ENCODE measurements around the gene KDF1. TPM values are rescaled to one million over a fixed set of nuclear protein-coding genes. Genes with fewer than 3 reads are reported as not detected.

The KDF1 gene
- under 1 TPM; 0.18 to 0.27 TPM for total RNA-seq

GRCh38 chr1:26959722-26960624, at the start of gene KDF1:
TSS of gene KDF1 (minus strand) at chr1:26960468. CDS start at chr1:26952380, 8,088 bp downstream.
- Mint-ChIP-seq H3K27ac (no peak within 1 kb of the TSS), H3K4me1 (ENCODE audit: low read depth) (peaks cover 3% of the 10 kb centered on the region), H3K4me3 (peak within 1 kb of the TSS; percentile 70), H3K36me3 (ENCODE audit: low read depth) (no peaks in the 10 kb centered on the region), H3K27me3 (peaks cover 25% of the 10 kb centered on the region), H3K9me3 (no peaks in the 10 kb centered on the region)
- peak; percentile 37 for DNase-seq
- ChIA-PET POLR2A (interaction anchor here (1.2 to 1.5 kb wide), 3 partner anchors 9 to 29 kb away, joined by 3 read pairs; no protein-coding TSS in a partner anchor), CTCF (interaction anchor here (0.7 to 2.0 kb wide), 7 partner anchors 9 to 86 kb away, joined by 3 to 9 read pairs (median 3); no protein-coding TSS in a partner anchor)
- intact Hi-C loops (cut with micrococcal nuclease), result no loop called here
- TF ChIP-seq, protein P1, sequence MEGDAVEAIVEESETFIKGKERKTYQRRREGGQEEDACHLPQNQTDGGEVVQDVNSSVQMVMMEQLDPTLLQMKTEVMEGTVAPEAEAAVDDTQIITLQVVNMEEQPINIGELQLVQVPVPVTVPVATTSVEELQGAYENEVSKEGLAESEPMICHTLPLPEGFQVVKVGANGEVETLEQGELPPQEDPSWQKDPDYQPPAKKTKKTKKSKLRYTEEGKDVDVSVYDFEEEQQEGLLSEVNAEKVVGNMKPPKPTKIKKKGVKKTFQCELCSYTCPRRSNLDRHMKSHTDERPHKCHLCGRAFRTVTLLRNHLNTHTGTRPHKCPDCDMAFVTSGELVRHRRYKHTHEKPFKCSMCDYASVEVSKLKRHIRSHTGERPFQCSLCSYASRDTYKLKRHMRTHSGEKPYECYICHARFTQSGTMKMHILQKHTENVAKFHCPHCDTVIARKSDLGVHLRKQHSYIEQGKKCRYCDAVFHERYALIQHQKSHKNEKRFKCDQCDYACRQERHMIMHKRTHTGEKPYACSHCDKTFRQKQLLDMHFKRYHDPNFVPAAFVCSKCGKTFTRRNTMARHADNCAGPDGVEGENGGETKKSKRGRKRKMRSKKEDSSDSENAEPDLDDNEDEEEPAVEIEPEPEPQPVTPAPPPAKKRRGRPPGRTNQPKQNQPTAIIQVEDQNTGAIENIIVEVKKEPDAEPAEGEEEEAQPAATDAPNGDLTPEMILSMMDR (IDR thresholded peaks at IDR 0.05), result peak; percentile 15
- peak; percentile 77 for ATAC-seq

- H3K9me3 Mint-ChIP-seq, result no peaks in the 10 kb centered on the region
- ATAC-seq (no peak), DNase-seq (no peak)
- ChIA-PET CTCF (interaction anchor here (1.0 to 8.6 kb wide), 2 partner anchors 10 to 14 kb away, joined by 3 to 53 read pairs; no protein-coding TSS in a partner anchor), POLR2A (interaction anchor here (0.6 to 1.4 kb wide), 2 partner anchors 9 to 273 kb away, joined by 3 to 4 read pairs; no protein-coding TSS in a partner anchor)
- no peaks in the 10 kb centered on the region for H3K36me3 Mint-ChIP-seq (ENCODE audit: low read depth)
- TF ChIP-seq, protein P1 (IDR thresholded peaks at IDR 0.05), result no peak
- H3K27ac Mint-ChIP-seq, result no peak overlapping the region
- H3K4me1 Mint-ChIP-seq (ENCODE audit: low read depth), result no peaks in the 10 kb centered on the region
- H3K27me3 Mint-ChIP-seq, result peaks cover 18% of the 10 kb centered on the region
- intact Hi-C loops (cut with micrococcal nuclease), result no loop called here
- H3K4me3 Mint-ChIP-seq, result no peak overlapping the region
Measured at GRCh38 chr1:27009601-27010197, 49.4 kb upstream of the KDF1 start.

GRCh38 chr1:27007909-27008582, 47.8 kb upstream of the KDF1 start:
- Mint-ChIP-seq H3K4me1 (ENCODE audit: low read depth) (no peaks in the 10 kb centered on the region), H3K27ac (no peak overlapping the region), H3K36me3 (ENCODE audit: low read depth) (no peaks in the 10 kb centered on the region), H3K9me3 (no peaks in the 10 kb centered on the region), H3K27me3 (peaks cover 17% of the 10 kb centered on the region), H3K4me3 (no peak overlapping the region)
- DNase-seq (no peak), ATAC-seq (no peak)
- ChIA-PET CTCF (interaction anchor here (0.9 to 8.6 kb wide), 3 partner anchors 12 to 38 kb away, joined by 4 to 53 read pairs (median 6); no protein-coding TSS in a partner anchor), POLR2A (no interaction called here)
- intact Hi-C loops (cut with micrococcal nuclease), result no loop called here
- TF ChIP-seq, protein P1 (IDR thresholded peaks at IDR 0.05), result no peak

GRCh38 chr1:27006683-27007082, 46.4 kb upstream of the KDF1 start:
- Mint-ChIP-seq H3K9me3 (no peaks in the 10 kb centered on the region), H3K27ac (no peak overlapping the region), H3K4me3 (no peak overlapping the region), H3K36me3 (ENCODE audit: low read depth) (no peaks in the 10 kb centered on the region), H3K4me1 (ENCODE audit: low read depth) (no peaks in the 10 kb centered on the region), H3K27me3 (peaks cover 8% of the 10 kb centered on the region)
- intact Hi-C loops (cut with micrococcal nuclease), result no loop called here
- TF ChIP-seq, protein P1 (IDR thresholded peaks at IDR 0.05), result no peak
- no peak for ATAC-seq
- DNase-seq, result no peak
- ChIA-PET POLR2A (no interaction called here), CTCF (interaction anchor here (8.6 kb wide), 1 partner anchor 10 kb away, joined by 53 read pairs; no protein-coding TSS in a partner anchor)
